ELF-1 (cell line): ENCODE measurements around the gene GDAP1L1.
A peak's percentile ranks its signal among the peaks of the same experiment; 100 is the strongest.

ENCODE experiments used
- DNase-seq: peaks from one replicate; pipeline ENCODE4 v3.0.0-alpha.2; 2016; ENCODE audit warnings: low read depth, low spot score

The GDAP1L1 gene

GRCh38 chr20:44254073-44254472 lies 7.0 kb downstream of the GDAP1L1 start:
- DNase-seq = no peak

- no peak for DNase-seq
Observed at GRCh38 chr20:44255942-44256341, 8.8 kb downstream of the GDAP1L1 start.

- no peak for DNase-seq
Observed at GRCh38 chr20:44256961-44257360, 9.9 kb downstream of the GDAP1L1 start.

- DNase-seq = no peak
Observed at GRCh38 chr20:44258226-44258890, 11.2 kb downstream of the GDAP1L1 start.

GRCh38 chr20:44264287-44264686 lies 17.2 kb downstream of the GDAP1L1 start:
- DNase-seq = peak; percentile 39

GRCh38 chr20:44268802-44269201 lies 21.7 kb downstream of the GDAP1L1 start:
- no peak for DNase-seq

- peak; percentile 41 for DNase-seq
Observed at GRCh38 chr20:44271915-44272663, 25.0 kb downstream of the GDAP1L1 start.

GRCh38 chr20:44273231-44274215 lies 26.4 kb downstream of the GDAP1L1 start:
- DNase-seq = no peak

- DNase-seq = no peak
Observed at GRCh38 chr20:44274303-44275017, 27.4 kb downstream of the GDAP1L1 start.

- no peak for DNase-seq
Observed at GRCh38 chr20:44279228-44279627, 32.1 kb downstream of the GDAP1L1 start.

- DNase-seq = no peak
Observed at GRCh38 chr20:44280387-44280786, 33.3 kb downstream of the GDAP1L1 start.

- DNase-seq = no peak
Observed at GRCh38 chr20:44282192-44282591, 35.1 kb downstream of the GDAP1L1 start.

GRCh38 chr20:44284032-44284431 lies 36.9 kb downstream of the GDAP1L1 start:
- no peak for DNase-seq

- no peak for DNase-seq
Observed at GRCh38 chr20:44287272-44288097, 40.4 kb downstream of the GDAP1L1 start.

GRCh38 chr20:44288252-44288651 lies 41.1 kb downstream of the GDAP1L1 start:
- no peak for DNase-seq

GRCh38 chr20:44291754-44292153 lies 44.6 kb downstream of the GDAP1L1 start:
- no peak for DNase-seq

- DNase-seq = no peak
Observed at GRCh38 chr20:44296011-44296410, 48.9 kb downstream of the GDAP1L1 start.

GRCh38 chr20:44297721-44298120 lies 50.6 kb downstream of the GDAP1L1 start:
- no peak for DNase-seq

- peak; percentile 47 for DNase-seq
Observed at GRCh38 chr20:44299011-44299535, 52.0 kb downstream of the GDAP1L1 start.

GRCh38 chr20:44301285-44301684 lies 54.2 kb downstream of the GDAP1L1 start:
- DNase-seq = no peak
